GM12878 (cell line): ENCODE data around the gene TRDN. TPM values are rescaled to one million over a fixed set of nuclear protein-coding genes. Genes with fewer than 3 reads are reported as not detected.

ENCODE experiments used
- ATAC-seq: fragments of 200-7000 bp; cut with Tn5 transposase; 3 replicates; pipeline ENCODE4 v1.9.1; 2020; ENCODE audit warnings: mild to moderate bottlenecking, moderate library complexity
- BruUV-seq: library from RNA; stranded (reverse); fragments of 400-500 nt; replicated peaks from 2 replicates; lab custom pipeline; 2021; lab: Mats Ljungman, UMichigan
- CTCF ChIA-PET: fragments of 300-600 bp; sonication (Branson Sonifier 250); formaldehyde crosslinking; extraction: SDS; loops from one replicate; lab custom pipeline; 2021; ENCODE audit warnings: inconsistent platforms; lab: Yijun Ruan, JAX
- POLR2A ChIA-PET: fragments of 350-600 bp; formaldehyde crosslinking; extraction: SDS; loops from one replicate; lab custom pipeline; 2021; ENCODE audit warnings: inconsistent platforms; lab: Charles Lee
- RAD21 ChIA-PET: fragments of 300-600 bp; sonication (Branson Sonifier 250); formaldehyde crosslinking; loops from one replicate; lab custom pipeline; 2023; ENCODE audit warnings: antibody characterized with exemption; ENCODE audit not compliant: unreplicated experiment; lab: Charles Lee
- SMC1A ChIA-PET: fragments of 300-600 bp; sonication (Branson Sonifier 250); formaldehyde crosslinking; loops from one replicate; lab custom pipeline; 2023; ENCODE audit not compliant: unreplicated experiment, uncharacterized antibody; lab: Charles Lee
- DNase-seq: peaks from one replicate; pipeline ENCODE4 v3.0.0-alpha.2; 2011; ENCODE audit warnings: low read depth, low spot score
- FAIRE-seq: peaks from 3 replicates; lab custom pipeline; 2011; peaks lifted over from hg19 to GRCh38; lab: Jason Lieb, UNC
- H2AFZ ChIP-seq: 2 replicates; pipeline ENCODE4 v1.6.0; 2011; ENCODE audit warnings: low read depth, low read length, control low read depth; ENCODE audit not compliant: control insufficient read depth
- H3K27ac ChIP-seq: 2 replicates; pipeline ENCODE4 v1.5.1; 2011; ENCODE audit warnings: control low read depth; ENCODE audit not compliant: control insufficient read depth, insufficient read depth
- H3K27me3 ChIP-seq, 2 experiments: replicated peaks in 1 of 2; 2 replicates each; pipeline versions ENCODE4 v1.6.0 to v1.6.1; 2011; ENCODE audit warnings: low read length in 1 of 2; ENCODE audit not compliant: control insufficient read depth in 2 of 2, insufficient read depth in 2 of 2
- H3K36me3 ChIP-seq, 2 experiments: 2 replicates each; pipeline ENCODE4 v1.5.1; 2011; ENCODE audit warnings: low read length in 1 of 2; ENCODE audit not compliant: control insufficient read depth in 2 of 2, insufficient read depth in 2 of 2
- H3K4me1 ChIP-seq: 2 replicates; pipeline ENCODE4 v1.6.1; 2011; ENCODE audit warnings: mild to moderate bottlenecking, low read length, moderate library complexity, mixed read lengths; ENCODE audit not compliant: control insufficient read depth, insufficient read depth
- H3K4me2 ChIP-seq: 2 replicates; pipeline ENCODE4 v1.6.0; 2011; ENCODE audit warnings: control low read depth; ENCODE audit not compliant: control insufficient read depth, insufficient read depth
- H3K4me3 ChIP-seq: fragments of 200-600 bp; sonication (generic); 2 replicates; pipeline ENCODE4 v1.5.1; 2016
- H3K79me2 ChIP-seq: 2 replicates; pipeline ENCODE4 v1.6.0; 2011; ENCODE audit warnings: low read length; ENCODE audit not compliant: control insufficient read depth, insufficient read depth
- H3K9ac ChIP-seq: 2 replicates; pipeline ENCODE4 v1.8.0; 2011; ENCODE audit warnings: low read length, control low read depth, mixed read lengths; ENCODE audit not compliant: control insufficient read depth, insufficient read depth
- H3K9me3 ChIP-seq: replicated peaks from 3 replicates; pipeline ENCODE4 v1.5.1; 2011; ENCODE audit warnings: mild to moderate bottlenecking, low read length; ENCODE audit not compliant: control insufficient read depth, insufficient read depth
- H4K20me1 ChIP-seq: 2 replicates; pipeline ENCODE4 v1.6.0; 2011; ENCODE audit not compliant: control insufficient read depth, insufficient read depth
- BCL11A ChIP-seq: IDR thresholded peaks from 2 replicates; pipeline ENCODE4 v1.6.1; 2011; ENCODE audit warnings: low read depth, low read length
- CBX3 ChIP-seq: fragments of 200-600 bp; sonication (generic); IDR thresholded peaks from 2 replicates; pipeline ENCODE4 v1.6.1; 2016; ENCODE audit warnings: low read depth, borderline replicate concordance
- EED ChIP-seq: sonication (generic); IDR thresholded peaks from 2 replicates; pipeline ENCODE4 v1.6.1; 2016; ENCODE audit warnings: antibody characterized with exemption, low read depth
- MEF2B ChIP-seq: fragments of 450-650 bp; IDR thresholded peaks from 2 replicates; pipeline ENCODE4 v1.6.1; 2018; ENCODE audit warnings: mild to moderate bottlenecking, moderate library complexity; ENCODE audit not compliant: partially characterized antibody, poor library complexity, severe bottlenecking
- MTA2 ChIP-seq: fragments of 450-650 bp; IDR thresholded peaks from 2 replicates; pipeline ENCODE4 v1.6.1; 2016; ENCODE audit warnings: low read depth, mild to moderate bottlenecking, moderate library complexity
- SPI1 ChIP-seq: IDR thresholded peaks from 2 replicates; pipeline ENCODE4 v1.6.1; 2011; ENCODE audit warnings: low read depth, mild to moderate bottlenecking, low read length, moderate library complexity, borderline replicate concordance; ENCODE audit not compliant: insufficient read depth
- STAT1 ChIP-seq: fragments of 450-650 bp; conservative IDR thresholded peaks from 2 replicates; pipeline ENCODE4 v1.6.1; 2014; ENCODE audit warnings: antibody characterized with exemption, mild to moderate bottlenecking
- STAT3 ChIP-seq: IDR thresholded peaks from 2 replicates; pipeline ENCODE4 v1.6.1; 2011; ENCODE audit warnings: low read depth, low read length, improper control_type of control experiment
- TCF12 ChIP-seq: IDR thresholded peaks from 2 replicates; pipeline ENCODE4 v1.6.1; 2011; ENCODE audit warnings: low read depth, mild to moderate bottlenecking, low read length
- ZBED1 ChIP-seq: IDR thresholded peaks from 2 replicates; pipeline ENCODE4 v1.6.1; 2016; ENCODE audit warnings: borderline replicate concordance
- ZNF274 ChIP-seq: IDR thresholded peaks from one replicate; pipeline ENCODE4 v1.8.0; 2011; ENCODE audit not compliant: insufficient read length, insufficient read depth
- ZNF384 ChIP-seq: IDR thresholded peaks from 2 replicates; pipeline ENCODE4 v1.6.1; 2012; ENCODE audit warnings: low read depth, mild to moderate bottlenecking, low read length, improper control_type of control experiment, borderline replicate concordance
- WGBS: methylation state at CpG from one replicate; pipeline ENCODE4 v1.1.6; 2016; ENCODE audit warnings: low lambda C conversion rate; ENCODE audit not compliant: insufficient replicate concordance, insufficient coverage; ENCODE audit errors: missing lambda C conversion rate; 5-methylcytosine and 5-hydroxymethylcytosine counted together
- in situ Hi-C: fragments of 300-500 bp; cut with MboI; formaldehyde crosslinking; loops from 9 replicates; pipeline ENCODE4 v1.14.3; 2018; ENCODE audit warnings: mixed read lengths
- intact Hi-C: fragments of 100-400 bp; cut with micrococcal nuclease; formaldehyde crosslinking; loops from one replicate; pipeline ENCODE4 v1.14.2; 2022; ENCODE audit not compliant: unreplicated experiment
- polyA plus RNA-seq, 11 experiments: library from polyadenylated mRNA; depleted of rRNA in 4 of 11; unstranded in 6 of 11; stranded (reverse) in 5 of 11; fragments of >200 nt; fragmentation: Nextera tagmentation in 4 of 11; fragmentation: Illumina TruSeq in 1 of 11; extraction: Ambion mirVana in 4 of 11; extraction: Trizol in 1 of 11; gene quantifications; 1 replicate in 1 of 11; 2 replicates in 10 of 11; pipeline versions ENCODE4 v1.2.1 to v1.2.3, GENCODE V29; 2011 to 2016; ENCODE audit warnings: inconsistent platforms in 2 of 11, missing spikeins in 2 of 11, low read depth in 1 of 11
- total RNA-seq, 4 experiments: library from RNA; depleted of rRNA in 3 of 4; stranded (reverse); fragments of >200 nt in 3 of 4; fragmentation: Illumina TruSeq in 1 of 4; extraction: Trizol in 1 of 4; gene quantifications; 2 replicates each; pipeline versions ENCODE4 v1.2.1 to v1.2.3, GENCODE V29; 2013 to 2021
- TF ChIP-seq, protein P1 (sequence below): fragments of 450-650 bp; conservative IDR thresholded peaks from 2 replicates; pipeline ENCODE4 v1.6.1; 2017; ENCODE audit warnings: mild to moderate bottlenecking, moderate library complexity
- TF ChIP-seq, protein P2 (sequence below): fragments of 450-650 bp; IDR thresholded peaks from 2 replicates; pipeline ENCODE4 v1.6.1; 2017; ENCODE audit warnings: mild to moderate bottlenecking

The TRDN gene
- total and polyA plus RNA-seq, 10 of the 15 experiments (the other 5 are each of a cell fraction or from before 2014, with no cell fraction given): not detected

GRCh38 chr6:123343836-123344235, 292.9 kb downstream of the TRDN start:
- no peak for DNase-seq
- TF ChIP-seq STAT3: no peak
- no peak for TF ChIP-seq ZBED1
- no peak for TF ChIP-seq EED
- no peak for TF ChIP-seq BCL11A
- no peak for TF ChIP-seq MTA2
- no peak for TF ChIP-seq ZNF384
- TF ChIP-seq SPI1: no peak
- TF ChIP-seq, protein P1, sequence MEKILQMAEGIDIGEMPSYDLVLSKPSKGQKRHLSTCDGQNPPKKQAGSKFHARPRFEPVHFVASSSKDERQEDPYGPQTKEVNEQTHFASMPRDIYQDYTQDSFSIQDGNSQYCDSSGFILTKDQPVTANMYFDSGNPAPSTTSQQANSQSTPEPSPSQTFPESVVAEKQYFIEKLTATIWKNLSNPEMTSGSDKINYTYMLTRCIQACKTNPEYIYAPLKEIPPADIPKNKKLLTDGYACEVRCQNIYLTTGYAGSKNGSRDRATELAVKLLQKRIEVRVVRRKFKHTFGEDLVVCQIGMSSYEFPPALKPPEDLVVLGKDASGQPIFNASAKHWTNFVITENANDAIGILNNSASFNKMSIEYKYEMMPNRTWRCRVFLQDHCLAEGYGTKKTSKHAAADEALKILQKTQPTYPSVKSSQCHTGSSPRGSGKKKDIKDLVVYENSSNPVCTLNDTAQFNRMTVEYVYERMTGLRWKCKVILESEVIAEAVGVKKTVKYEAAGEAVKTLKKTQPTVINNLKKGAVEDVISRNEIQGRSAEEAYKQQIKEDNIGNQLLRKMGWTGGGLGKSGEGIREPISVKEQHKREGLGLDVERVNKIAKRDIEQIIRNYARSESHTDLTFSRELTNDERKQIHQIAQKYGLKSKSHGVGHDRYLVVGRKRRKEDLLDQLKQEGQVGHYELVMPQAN: no peak
- TF ChIP-seq, protein P2, sequence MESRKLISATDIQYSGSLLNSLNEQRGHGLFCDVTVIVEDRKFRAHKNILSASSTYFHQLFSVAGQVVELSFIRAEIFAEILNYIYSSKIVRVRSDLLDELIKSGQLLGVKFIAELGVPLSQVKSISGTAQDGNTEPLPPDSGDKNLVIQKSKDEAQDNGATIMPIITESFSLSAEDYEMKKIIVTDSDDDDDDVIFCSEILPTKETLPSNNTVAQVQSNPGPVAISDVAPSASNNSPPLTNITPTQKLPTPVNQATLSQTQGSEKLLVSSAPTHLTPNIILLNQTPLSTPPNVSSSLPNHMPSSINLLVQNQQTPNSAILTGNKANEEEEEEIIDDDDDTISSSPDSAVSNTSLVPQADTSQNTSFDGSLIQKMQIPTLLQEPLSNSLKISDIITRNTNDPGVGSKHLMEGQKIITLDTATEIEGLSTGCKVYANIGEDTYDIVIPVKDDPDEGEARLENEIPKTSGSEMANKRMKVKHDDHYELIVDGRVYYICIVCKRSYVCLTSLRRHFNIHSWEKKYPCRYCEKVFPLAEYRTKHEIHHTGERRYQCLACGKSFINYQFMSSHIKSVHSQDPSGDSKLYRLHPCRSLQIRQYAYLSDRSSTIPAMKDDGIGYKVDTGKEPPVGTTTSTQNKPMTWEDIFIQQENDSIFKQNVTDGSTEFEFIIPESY: no peak
- no peak for TF ChIP-seq ZNF274
- no peak for TF ChIP-seq TCF12
- TF ChIP-seq STAT1: no peak
- TF ChIP-seq CBX3: no peak
- TF ChIP-seq MEF2B: no peak

More at GRCh38 chr6:123343836-123344235, 292.9 kb downstream of the TRDN start:
- BruUV-seq: no TSS peak
- POLR2A ChIA-PET: no interaction called here
- H2AFZ ChIP-seq: no peak overlapping the region
- H3K4me2 ChIP-seq: no peak overlapping the region
- no peak overlapping the region for H3K27ac ChIP-seq
- no peak overlapping the region for H3K9ac ChIP-seq
- no peaks in the 10 kb centered on the region for H3K36me3 ChIP-seq
- RAD21 ChIA-PET: no interaction called here
- H4K20me1 ChIP-seq: no peaks in the 10 kb centered on the region
- no peaks in the 10 kb centered on the region for H3K4me1 ChIP-seq
- CTCF ChIA-PET: no interaction called here
- H3K79me2 ChIP-seq: no peaks in the 10 kb centered on the region
- SMC1A ChIA-PET: no interaction called here
- in situ Hi-C loops (no loop called here), intact Hi-C loops (no loop called here)
- no peak overlapping the region for H3K4me3 ChIP-seq
- no peaks in the 10 kb centered on the region for H3K27me3 ChIP-seq
- no peak for ATAC-seq
- H3K9me3 ChIP-seq: no peaks in the 10 kb centered on the region
- 24% methylated on average over 1 of the region's 1 CpG for WGBS
- no peak for FAIRE-seq
